ENCODE measurements around the gene DOCK8. TPM values are rescaled to one million over a fixed set of nuclear protein-coding genes. Genes with fewer than 3 reads are reported as not detected.

DOCK8 gene
- total RNA-seq, 1 donor: under 0.01 TPM

- Histone ChIP-seq H2AFZ (ENCODE audit: low read length) (no peak overlapping the region), H3K36me3 (ENCODE audit: insufficient read depth, low read length) (no peaks in the 10 kb centered on the region), H3K4me2 (ENCODE audit: insufficient read depth, low read length) (peak overlapping the region; percentile 43), H3K9me3 (ENCODE audit: low read depth, low read length) (no peaks in the 10 kb centered on the region), H3K27me3 (ENCODE audit: insufficient read depth, low read length) (peaks cover 27% of the 10 kb centered on the region), H3K4me1 (ENCODE audit: insufficient read depth, low read length) (peaks cover 3% of the 10 kb centered on the region), H3K79me2 (ENCODE audit: insufficient read depth, low read length) (no peaks in the 10 kb centered on the region), H3K4me3 (ENCODE audit: insufficient read depth, low read length) (no peak overlapping the region), H3K27ac (ENCODE audit: low read depth, low read length) (no peak overlapping the region), H4K20me1 (ENCODE audit: insufficient read depth, low read length) (no peaks in the 10 kb centered on the region)
- DNase-seq (ENCODE audit: insufficient read length, low spot score, missing footprints): no peak
- TF ChIP-seq CTCF (IDR thresholded peaks at IDR 0.05; ENCODE audit: extremely low read depth, low read depth, low read length): no peak
Measured at GRCh38 chr9:504921-505740, 290.5 kb downstream of the DOCK8 start.

GRCh38 chr9:505741-506059 lies 291.0 kb downstream of the DOCK8 start:
- Histone ChIP-seq H3K4me3 (ENCODE audit: insufficient read depth, low read length) (no peak overlapping the region), H3K4me2 (ENCODE audit: insufficient read depth, low read length) (no peak overlapping the region), H3K36me3 (ENCODE audit: insufficient read depth, low read length) (no peaks in the 10 kb centered on the region), H3K79me2 (ENCODE audit: insufficient read depth, low read length) (no peaks in the 10 kb centered on the region), H3K27me3 (ENCODE audit: insufficient read depth, low read length) (peaks cover 27% of the 10 kb centered on the region), H3K27ac (ENCODE audit: low read depth, low read length) (no peak overlapping the region), H3K4me1 (ENCODE audit: insufficient read depth, low read length) (peaks cover 3% of the 10 kb centered on the region), H3K9me3 (ENCODE audit: low read depth, low read length) (no peaks in the 10 kb centered on the region), H4K20me1 (ENCODE audit: insufficient read depth, low read length) (no peaks in the 10 kb centered on the region), H2AFZ (ENCODE audit: low read length) (no peak overlapping the region)
- DNase-seq (ENCODE audit: insufficient read length, low spot score, missing footprints): no peak
- TF ChIP-seq CTCF (IDR thresholded peaks at IDR 0.05; ENCODE audit: extremely low read depth, low read depth, low read length): no peak

GRCh38 chr9:506281-506680 lies 291.6 kb downstream of the DOCK8 start:
- no peaks in the 10 kb centered on the region for H3K36me3 ChIP-seq (ENCODE audit: insufficient read depth, low read length)
- H3K4me1 ChIP-seq (ENCODE audit: insufficient read depth, low read length): peaks cover 3% of the 10 kb centered on the region
- H2AFZ ChIP-seq (ENCODE audit: low read length): no peak overlapping the region
- no peaks in the 10 kb centered on the region for H3K9me3 ChIP-seq (ENCODE audit: low read depth, low read length)
- no peak overlapping the region for H3K4me3 ChIP-seq (ENCODE audit: insufficient read depth, low read length)
- H3K4me2 ChIP-seq (ENCODE audit: insufficient read depth, low read length): no peak overlapping the region
- no peak for DNase-seq (ENCODE audit: insufficient read length, low spot score, missing footprints)
- no peaks in the 10 kb centered on the region for H3K79me2 ChIP-seq (ENCODE audit: insufficient read depth, low read length)
- peaks cover 27% of the 10 kb centered on the region for H3K27me3 ChIP-seq (ENCODE audit: insufficient read depth, low read length)
- TF ChIP-seq CTCF (IDR thresholded peaks at IDR 0.05; ENCODE audit: extremely low read depth, low read depth, low read length): no peak
- no peak overlapping the region for H3K27ac ChIP-seq (ENCODE audit: low read depth, low read length)
- no peaks in the 10 kb centered on the region for H4K20me1 ChIP-seq (ENCODE audit: insufficient read depth, low read length)

GRCh38 chr9:511861-512260 lies 297.2 kb downstream of the DOCK8 start:
- no peak overlapping the region for H3K27ac ChIP-seq (ENCODE audit: low read depth, low read length)
- no peak for DNase-seq (ENCODE audit: insufficient read length, low spot score, missing footprints)
- H3K4me1 ChIP-seq (ENCODE audit: insufficient read depth, low read length): no peaks in the 10 kb centered on the region
- no peak overlapping the region for H3K4me3 ChIP-seq (ENCODE audit: insufficient read depth, low read length)
- TF ChIP-seq CTCF (IDR thresholded peaks at IDR 0.05; ENCODE audit: extremely low read depth, low read depth, low read length): no peak
- H4K20me1 ChIP-seq (ENCODE audit: insufficient read depth, low read length): no peaks in the 10 kb centered on the region
- no peaks in the 10 kb centered on the region for H3K36me3 ChIP-seq (ENCODE audit: insufficient read depth, low read length)
- no peaks in the 10 kb centered on the region for H3K79me2 ChIP-seq (ENCODE audit: insufficient read depth, low read length)
- H3K4me2 ChIP-seq (ENCODE audit: insufficient read depth, low read length): no peak overlapping the region
- H3K27me3 ChIP-seq (ENCODE audit: insufficient read depth, low read length): no peaks in the 10 kb centered on the region
- no peak overlapping the region for H2AFZ ChIP-seq (ENCODE audit: low read length)
- H3K9me3 ChIP-seq (ENCODE audit: low read depth, low read length): no peaks in the 10 kb centered on the region
